Measurements from ENCODE around the gene PTGES2.

DNA sequence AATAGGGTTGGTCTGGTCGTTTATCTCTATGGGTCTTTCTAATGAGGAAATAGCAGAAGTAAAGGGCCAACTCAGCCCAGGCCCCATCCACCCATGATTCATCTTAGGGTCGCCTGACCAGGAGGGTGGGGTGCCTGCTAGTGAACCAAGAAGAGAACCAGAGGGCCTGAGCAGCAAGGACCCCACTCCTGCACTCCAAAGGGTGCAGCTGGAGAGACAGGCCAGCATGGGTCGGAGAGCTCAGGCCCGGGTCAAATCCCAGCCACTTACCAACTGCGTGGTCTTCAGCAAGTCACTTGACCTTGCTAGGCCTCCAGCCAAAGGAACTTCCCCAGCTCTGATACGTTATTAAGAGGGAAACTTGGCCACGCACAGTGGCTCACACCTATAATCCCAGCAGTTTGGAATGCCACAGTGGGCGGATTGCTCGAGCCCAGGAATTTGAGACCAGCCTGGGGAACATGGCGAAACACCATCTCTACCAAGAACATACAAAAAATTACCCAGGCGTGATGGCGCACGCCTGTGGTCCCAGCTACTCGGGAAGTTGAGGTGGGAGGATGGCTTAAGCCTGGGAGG lies 36.9 kb upstream of the PTGES2 start:
- no peak for TF ChIP-seq CTCF (IDR thresholded peaks at IDR 0.05)
- TF ChIP-seq POLR2A (IDR thresholded peaks at IDR 0.05): no peak
